OCI-LY7 (cell line): Measurements from ENCODE around the gene TMEM209.

ENCODE experiments used
- EZH2phosphoT487 ChIP-seq: fragments of 200-600 bp; sonication (generic); IDR thresholded peaks from 2 replicates; pipeline ENCODE4 v1.6.1; 2018; ENCODE audit warnings: low read depth, borderline replicate concordance, mild to moderate bottlenecking, mixed run types, antibody characterized with exemption, low read length, moderate library complexity, mixed read lengths
- TF ChIP-seq, protein P1 (sequence below): fragments of 200-600 bp; sonication (generic); conservative IDR thresholded peaks from 2 replicates; pipeline ENCODE4 v1.5.1; 2014; ENCODE audit warnings: mild to moderate bottlenecking, antibody characterized with exemption, low read length, moderate library complexity, mixed read lengths

DNA sequence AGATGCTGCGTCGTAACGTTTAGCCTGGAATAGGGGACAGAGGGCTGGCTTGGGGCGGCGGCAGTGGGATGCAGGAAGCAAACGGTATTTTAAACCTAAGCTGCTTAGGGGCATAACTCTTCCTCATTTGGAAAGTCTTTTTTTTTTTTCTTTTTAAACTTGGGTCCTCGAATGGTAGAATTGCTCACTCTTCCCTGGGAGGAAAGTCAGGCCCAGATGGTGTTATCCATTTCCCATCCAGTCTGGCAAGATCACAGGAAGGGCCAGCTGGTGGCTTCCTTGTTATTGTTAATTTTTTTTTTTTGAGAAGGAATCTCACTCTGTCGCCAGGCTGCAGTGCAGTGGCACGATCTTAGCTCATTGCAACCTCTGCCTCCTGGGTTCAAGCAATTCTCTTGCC lies 56.6 kb downstream of the TMEM209 start:
- TF ChIP-seq, protein P1, sequence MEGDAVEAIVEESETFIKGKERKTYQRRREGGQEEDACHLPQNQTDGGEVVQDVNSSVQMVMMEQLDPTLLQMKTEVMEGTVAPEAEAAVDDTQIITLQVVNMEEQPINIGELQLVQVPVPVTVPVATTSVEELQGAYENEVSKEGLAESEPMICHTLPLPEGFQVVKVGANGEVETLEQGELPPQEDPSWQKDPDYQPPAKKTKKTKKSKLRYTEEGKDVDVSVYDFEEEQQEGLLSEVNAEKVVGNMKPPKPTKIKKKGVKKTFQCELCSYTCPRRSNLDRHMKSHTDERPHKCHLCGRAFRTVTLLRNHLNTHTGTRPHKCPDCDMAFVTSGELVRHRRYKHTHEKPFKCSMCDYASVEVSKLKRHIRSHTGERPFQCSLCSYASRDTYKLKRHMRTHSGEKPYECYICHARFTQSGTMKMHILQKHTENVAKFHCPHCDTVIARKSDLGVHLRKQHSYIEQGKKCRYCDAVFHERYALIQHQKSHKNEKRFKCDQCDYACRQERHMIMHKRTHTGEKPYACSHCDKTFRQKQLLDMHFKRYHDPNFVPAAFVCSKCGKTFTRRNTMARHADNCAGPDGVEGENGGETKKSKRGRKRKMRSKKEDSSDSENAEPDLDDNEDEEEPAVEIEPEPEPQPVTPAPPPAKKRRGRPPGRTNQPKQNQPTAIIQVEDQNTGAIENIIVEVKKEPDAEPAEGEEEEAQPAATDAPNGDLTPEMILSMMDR, result no peak
- TF ChIP-seq EZH2phosphoT487, result no peak
